ENCODE results near the gene ODAD3.
"Not testable (repeated sequence)": the region's sequence is repeated elsewhere in the genome, so short reads cannot be mapped to it uniquely, and the experiment has no call there.

ODAD3 gene

DNA sequence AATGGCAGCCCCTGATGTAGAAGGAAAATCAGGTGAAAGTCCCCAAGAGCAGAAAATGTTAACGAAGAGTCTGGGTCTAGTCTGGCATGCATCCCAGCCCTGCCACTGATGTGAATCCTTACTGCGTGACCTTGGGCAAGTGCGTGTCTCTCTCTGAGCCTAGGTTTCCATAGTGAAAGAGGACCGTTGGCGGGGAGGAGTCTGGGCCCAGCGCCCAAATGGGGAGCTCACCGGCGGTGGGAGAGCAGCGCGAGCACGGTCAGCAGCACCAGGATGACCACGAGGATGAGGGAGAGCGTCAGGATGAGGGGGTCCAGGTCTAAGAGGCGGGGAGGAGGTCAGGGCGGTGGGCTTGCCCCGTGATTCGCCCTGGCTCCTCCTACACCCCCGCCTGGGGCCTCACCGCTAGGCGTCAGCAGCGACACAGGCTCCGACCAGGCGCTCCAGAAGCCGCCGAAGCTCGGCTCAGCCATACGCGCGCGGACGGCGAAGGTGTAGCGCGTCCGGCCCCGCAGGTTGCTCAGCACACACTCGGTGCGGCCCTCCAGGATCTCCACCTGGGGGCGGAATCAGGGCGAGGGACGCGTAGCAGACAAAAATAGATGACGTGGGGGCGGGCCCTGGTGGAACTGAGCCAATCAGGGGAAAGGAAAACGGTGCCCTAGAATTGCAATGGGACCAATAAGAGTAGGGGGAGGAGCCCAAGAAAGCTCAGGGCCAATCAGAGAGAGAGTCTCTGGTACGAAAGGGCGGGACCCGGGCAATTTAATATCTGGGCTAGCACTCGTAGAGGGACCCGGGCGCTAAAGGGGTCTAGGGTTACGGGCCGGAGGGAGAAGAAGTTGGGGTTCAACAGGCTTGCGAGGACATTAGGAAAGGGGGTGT is 54.0 kb downstream of the ODAD3 start:
- peaks cover 15% of the 10 kb centered on the region for H3K36me3 ChIP-seq
- peaks cover 11% of the 10 kb centered on the region for H3K27me3 ChIP-seq
- TF ChIP-seq, protein P1, sequence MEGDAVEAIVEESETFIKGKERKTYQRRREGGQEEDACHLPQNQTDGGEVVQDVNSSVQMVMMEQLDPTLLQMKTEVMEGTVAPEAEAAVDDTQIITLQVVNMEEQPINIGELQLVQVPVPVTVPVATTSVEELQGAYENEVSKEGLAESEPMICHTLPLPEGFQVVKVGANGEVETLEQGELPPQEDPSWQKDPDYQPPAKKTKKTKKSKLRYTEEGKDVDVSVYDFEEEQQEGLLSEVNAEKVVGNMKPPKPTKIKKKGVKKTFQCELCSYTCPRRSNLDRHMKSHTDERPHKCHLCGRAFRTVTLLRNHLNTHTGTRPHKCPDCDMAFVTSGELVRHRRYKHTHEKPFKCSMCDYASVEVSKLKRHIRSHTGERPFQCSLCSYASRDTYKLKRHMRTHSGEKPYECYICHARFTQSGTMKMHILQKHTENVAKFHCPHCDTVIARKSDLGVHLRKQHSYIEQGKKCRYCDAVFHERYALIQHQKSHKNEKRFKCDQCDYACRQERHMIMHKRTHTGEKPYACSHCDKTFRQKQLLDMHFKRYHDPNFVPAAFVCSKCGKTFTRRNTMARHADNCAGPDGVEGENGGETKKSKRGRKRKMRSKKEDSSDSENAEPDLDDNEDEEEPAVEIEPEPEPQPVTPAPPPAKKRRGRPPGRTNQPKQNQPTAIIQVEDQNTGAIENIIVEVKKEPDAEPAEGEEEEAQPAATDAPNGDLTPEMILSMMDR (IDR thresholded peaks at IDR 0.05) = peak; percentile 87
- peak overlapping the region; percentile 90 to 96 for H3K4me3 ChIP-seq (ENCODE audit: low read depth in 1 of 2, low read length in 1 of 2)
- no peaks in the 10 kb centered on the region for H3K9me3 ChIP-seq
- peaks cover 84% of the 10 kb centered on the region in 2 experiments for H3K4me1 ChIP-seq (ENCODE audit: control insufficient read depth in 1 of 2, insufficient read depth in 1 of 2, low read depth in 1 of 2, low read length in 1 of 2)
- H3K27ac ChIP-seq = peak overlapping the region; percentile 95

DNA sequence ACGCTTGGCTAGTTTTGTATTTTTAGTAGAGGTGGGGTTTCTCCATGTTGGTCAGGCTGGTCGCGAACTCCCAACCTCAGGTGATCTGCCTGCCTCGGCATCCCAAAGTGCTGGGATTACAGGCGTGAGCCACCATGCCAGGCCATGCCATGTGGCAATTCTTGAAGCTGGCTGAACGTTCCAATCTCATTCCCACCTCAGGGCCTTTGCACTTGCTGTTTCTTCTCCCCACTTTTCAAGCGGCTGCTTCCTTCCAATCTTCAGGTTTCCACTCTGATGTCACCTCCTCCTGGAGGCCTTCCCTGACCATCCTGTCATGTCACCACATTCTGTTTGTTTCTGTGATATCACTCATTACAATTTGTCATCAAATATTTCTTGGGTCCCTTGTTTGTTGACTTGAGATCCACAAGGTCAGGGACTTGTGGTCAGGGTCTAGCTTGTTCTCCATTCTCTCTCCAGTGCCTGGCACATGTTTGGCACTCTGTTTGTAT is 55.0 kb downstream of the ODAD3 start:
- peaks cover 11% of the 10 kb centered on the region for H3K27me3 ChIP-seq
- H3K4me1 ChIP-seq (ENCODE audit: control insufficient read depth in 1 of 2, insufficient read depth in 1 of 2, low read depth in 1 of 2, low read length in 1 of 2) = peaks cover 92 to 94% of the 10 kb centered on the region in 2 experiments
- TF ChIP-seq, protein P1 (IDR thresholded peaks at IDR 0.05) = no peak
- no peaks in the 10 kb centered on the region for H3K9me3 ChIP-seq
- H3K36me3 ChIP-seq = peaks cover 15% of the 10 kb centered on the region
- peak overlapping the region; percentile 90 to 96 for H3K4me3 ChIP-seq (ENCODE audit: low read depth in 1 of 2, low read length in 1 of 2)
- H3K27ac ChIP-seq = peak overlapping the region; percentile 95

DNA sequence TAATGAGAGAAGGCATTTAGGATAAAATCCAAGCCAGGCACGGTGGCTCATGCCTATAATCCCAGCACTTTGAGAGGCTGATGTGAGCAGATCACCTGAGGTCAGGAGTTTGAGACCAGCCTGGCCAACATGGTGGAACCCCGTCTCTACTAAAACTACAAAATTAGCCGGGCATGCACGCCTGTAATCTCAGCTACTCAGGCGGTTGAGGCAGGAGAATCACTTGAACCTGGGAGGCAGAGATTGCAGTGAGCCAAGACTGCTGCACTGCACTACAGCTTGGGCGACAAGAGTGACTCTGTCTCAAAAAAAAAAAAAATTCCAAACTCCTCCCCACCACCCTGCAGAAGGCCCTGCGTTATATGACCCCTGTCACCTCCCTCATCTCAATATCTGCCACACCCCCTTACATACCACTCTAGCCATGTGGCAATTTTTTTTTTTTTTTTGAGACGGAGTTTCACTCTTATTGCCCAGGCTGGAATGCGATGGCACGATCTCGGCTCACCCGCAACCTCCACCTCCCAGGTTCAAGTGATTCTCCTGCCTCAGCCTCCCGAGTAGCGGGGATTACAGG is 55.6 kb downstream of the ODAD3 start:
- H3K9me3 ChIP-seq = not testable (repeated sequence)
- H3K4me3 ChIP-seq (ENCODE audit: low read depth in 1 of 2, low read length in 1 of 2) = peak overlapping the region in 1 of 2 experiments; percentile 96
- peaks cover 88 to 90% of the 10 kb centered on the region in 2 experiments for H3K4me1 ChIP-seq (ENCODE audit: control insufficient read depth in 1 of 2, insufficient read depth in 1 of 2, low read depth in 1 of 2, low read length in 1 of 2)
- peaks cover 15% of the 10 kb centered on the region for H3K36me3 ChIP-seq
- peaks cover 11% of the 10 kb centered on the region for H3K27me3 ChIP-seq
- peak overlapping the region; percentile 95 for H3K27ac ChIP-seq

DNA sequence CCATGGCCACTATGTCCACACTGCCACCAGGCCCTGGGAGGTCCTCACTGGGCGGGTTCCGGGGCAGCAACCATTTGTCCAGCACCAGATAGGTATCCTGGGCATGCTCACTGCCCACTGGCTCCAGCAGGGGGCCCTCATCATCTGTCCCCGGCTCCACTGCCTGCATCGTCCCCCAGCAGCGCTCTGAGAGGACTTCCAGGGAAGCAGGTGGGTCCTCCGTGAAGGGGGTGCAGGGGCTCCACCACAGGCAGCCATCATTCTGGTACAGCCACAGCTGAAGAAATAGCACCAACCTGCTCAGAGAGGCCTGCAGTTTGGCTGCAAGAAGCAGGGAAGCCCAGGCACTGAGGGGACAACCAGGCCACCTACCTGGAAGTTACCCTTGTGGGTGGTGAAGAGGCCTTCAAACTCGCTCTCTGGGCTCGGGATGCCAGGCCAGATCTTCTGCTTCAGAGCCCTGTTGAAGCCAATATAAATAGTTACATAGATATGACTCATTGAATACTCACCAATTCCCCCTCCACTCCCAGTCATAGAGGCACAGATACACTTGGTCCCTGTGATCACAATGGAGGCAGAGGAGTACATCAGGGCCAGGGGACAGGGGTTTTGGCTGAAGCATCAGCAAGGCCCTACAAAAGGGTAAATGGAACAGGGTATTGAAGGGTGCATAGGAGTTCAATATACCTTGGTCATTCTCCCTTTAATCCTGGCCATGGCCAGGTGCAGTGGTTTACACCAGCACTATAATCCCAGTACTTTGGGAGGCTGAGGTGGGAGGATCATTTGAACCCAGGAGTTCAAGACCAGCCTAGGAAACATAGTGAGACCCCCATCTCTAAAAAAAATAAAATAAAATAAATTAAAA is 56.4 kb downstream of the ODAD3 start:
- H3K4me3 ChIP-seq (ENCODE audit: low read depth in 1 of 2, low read length in 1 of 2) = no peak overlapping the region

DNA sequence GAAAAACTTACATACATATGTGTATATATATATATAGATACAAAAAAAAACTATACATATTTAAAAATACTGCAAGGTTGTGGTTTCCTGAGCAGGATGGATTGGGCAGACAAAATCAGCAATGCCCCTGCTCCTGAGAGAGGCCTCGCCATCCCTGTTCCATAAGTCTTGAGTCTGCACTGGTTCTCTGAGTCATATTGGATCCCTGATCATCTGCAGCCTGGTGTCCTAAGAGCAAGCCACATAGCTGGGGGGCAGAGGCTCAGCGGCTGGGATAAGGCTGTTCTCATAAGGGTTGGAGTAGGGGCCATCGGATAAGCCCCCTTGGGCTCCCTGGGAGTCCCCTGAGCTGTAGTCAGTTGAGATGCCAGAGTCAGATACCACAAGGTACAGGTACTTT is 57.2 kb downstream of the ODAD3 start:
- no peak overlapping the region for H3K4me3 ChIP-seq (ENCODE audit: low read depth in 1 of 2, low read length in 1 of 2)
- H3K4me1 ChIP-seq (ENCODE audit: control insufficient read depth in 1 of 2, insufficient read depth in 1 of 2, low read depth in 1 of 2, low read length in 1 of 2) = peaks cover 81 to 87% of the 10 kb centered on the region in 2 experiments
- peaks cover 15% of the 10 kb centered on the region for H3K36me3 ChIP-seq
- no peaks in the 10 kb centered on the region for H3K27me3 ChIP-seq
- TF ChIP-seq, protein P1 (IDR thresholded peaks at IDR 0.05) = no peak
- peak overlapping the region; percentile 95 for H3K27ac ChIP-seq
- H3K9me3 ChIP-seq = no peaks in the 10 kb centered on the region

More for the DNA sequence above, 56.4 kb downstream of the ODAD3 start:
- Histone ChIP-seq H3K27ac (peak overlapping the region; percentile 95), H3K9me3 (no peaks in the 10 kb centered on the region), H3K36me3 (peaks cover 15% of the 10 kb centered on the region), H3K27me3 (peaks cover 5% of the 10 kb centered on the region), H3K4me1 (ENCODE audit: control insufficient read depth in 1 of 2, insufficient read depth in 1 of 2, low read depth in 1 of 2, low read length in 1 of 2) (peaks cover 88 to 91% of the 10 kb centered on the region in 2 experiments)
- TF ChIP-seq, protein P1 (IDR thresholded peaks at IDR 0.05) = peak; percentile 34
